Naive B cell (primary cell): Measurements from ENCODE around the gene SP140L. TPM values are rescaled to one million over a fixed set of nuclear protein-coding genes. Genes with fewer than 3 reads are reported as not detected.
A peak's percentile ranks its signal among the peaks of the same experiment; 100 is the strongest.
"Not testable (repeated sequence)": the region's sequence is repeated elsewhere in the genome, so short reads cannot be mapped to it uniquely, and the experiment has no call there.

Experiments used
- ATAC-seq, 2 donors: fragments of 150-1000 bp; cut with Tn5 transposase; 2 replicates each; pipeline ENCODE4 v1.10.0; 2021; ENCODE audit warnings: low read depth in 2 of 2, mild to moderate bottlenecking in 2 of 2, moderate library complexity in 2 of 2
- DNase-seq: peaks from one replicate; pipeline ENCODE4 v3.0.0; 2022
- H3K27ac Mint-ChIP-seq, 6 donors: one replicate each; pipeline ENCODE4 v1.8.0; 2020 to 2022; ENCODE audit warnings: mild to moderate bottlenecking in 6 of 6, mixed read lengths in 6 of 6, moderate library complexity in 5 of 6, inconsistent platforms in 2 of 6
- H3K27me3 Mint-ChIP-seq, 3 donors: one replicate each; pipeline ENCODE4 v1.8.0; 2021 to 2022; ENCODE audit warnings: mixed read lengths in 3 of 3, mild to moderate bottlenecking in 1 of 3
- H3K36me3 Mint-ChIP-seq, 2 donors: one replicate each; pipeline ENCODE4 v1.8.0; 2020 to 2022; ENCODE audit warnings: mixed read lengths in 2 of 2, inconsistent platforms in 1 of 2, mild to moderate bottlenecking in 1 of 2
- H3K4me1 Mint-ChIP-seq, 3 donors: one replicate each; pipeline ENCODE4 v1.8.0; 2020 to 2022; ENCODE audit warnings: mixed read lengths in 3 of 3, inconsistent platforms in 1 of 3, mild to moderate bottlenecking in 1 of 3, moderate library complexity in 1 of 3
- H3K4me3 Mint-ChIP-seq, 8 donors: one replicate each; pipeline ENCODE4 v1.8.0; 2020 to 2022; ENCODE audit warnings: mild to moderate bottlenecking in 8 of 8, mixed read lengths in 8 of 8, moderate library complexity in 8 of 8, inconsistent platforms in 2 of 8
- H3K9me3 Mint-ChIP-seq, 7 donors: one replicate each; pipeline ENCODE4 v1.8.0; 2020 to 2022; ENCODE audit warnings: mixed read lengths in 7 of 7, mild to moderate bottlenecking in 5 of 7, inconsistent platforms in 2 of 7, moderate library complexity in 1 of 7
- polyA plus RNA-seq, 6 donors: library from polyadenylated mRNA; unstranded; fragments of 300-500 nt; fragmentation: Illumina TruSeq; gene quantifications; one replicate each; pipeline ENCODE4 v1.2.3, GENCODE V29; 2021; ENCODE audit warnings: low read depth in 6 of 6

The SP140L gene
- polyA plus RNA-seq = 10 to 100 TPM; 48.5 to 82.4 (median 54.0) TPM

- H3K36me3 Mint-ChIP-seq = peaks cover 24% of the 10 kb centered on the region in 2 donors
These were observed at the start of gene SP140L for GRCh38 chr2:230326453-230327417. Gene SP140L (plus strand): TSS chr2:230327193. CDS start chr2:230327270, 77 bp downstream.

GRCh38 chr2:230282936-230283335, 44.1 kb upstream of the SP140L start:
- peak overlapping the region in 2 of 6 donors; percentile 41 to 53 for H3K27ac Mint-ChIP-seq

More at GRCh38 chr2:230326453-230327417, at the start of gene SP140L:
- peak within 1 kb of the TSS; percentile 97 to 100 (median 99) for H3K27ac Mint-ChIP-seq
- peaks cover 0 to 3% (median 0%) of the 10 kb centered on the region in 7 donors for H3K9me3 Mint-ChIP-seq
- H3K4me3 Mint-ChIP-seq = peak within 1 kb of the TSS; percentile 89 to 98 (median 96)
- H3K27me3 Mint-ChIP-seq = no peaks in the 10 kb centered on the region
- DNase-seq (peak; percentile 71), ATAC-seq (peak; percentile 90 to 92)
- H3K4me1 Mint-ChIP-seq = peaks cover 75 to 89% (median 86%) of the 10 kb centered on the region in 3 donors

GRCh38 chr2:230286048-230286447, 40.9 kb upstream of the SP140L start:
- no peak for DNase-seq
- no peak overlapping the region for H3K4me3 Mint-ChIP-seq
- H3K27ac Mint-ChIP-seq = peak overlapping the region in 1 of 6 donors; percentile 85
- peaks cover 38 to 47% of the 10 kb centered on the region in 2 donors for H3K36me3 Mint-ChIP-seq
- peaks cover 0 to 2% (median 0%) of the 10 kb centered on the region in 3 donors for H3K4me1 Mint-ChIP-seq
- H3K27me3 Mint-ChIP-seq = no peaks in the 10 kb centered on the region
- peaks cover 0 to 7% (median 4%) of the 10 kb centered on the region in 7 donors for H3K9me3 Mint-ChIP-seq
- no peak for ATAC-seq

More at GRCh38 chr2:230282936-230283335, 44.1 kb upstream of the SP140L start:
- Mint-ChIP-seq H3K4me1 (peaks cover 0 to 4% (median 0%) of the 10 kb centered on the region in 3 donors), H3K4me3 (no peak overlapping the region), H3K27me3 (no peaks in the 10 kb centered on the region), H3K9me3 (peaks cover 0 to under 1% (median 0%) of the 10 kb centered on the region in 7 donors), H3K36me3 (peaks cover 38% of the 10 kb centered on the region in 2 donors)
- DNase-seq = no peak
- no peak for ATAC-seq

GRCh38 chr2:230289311-230289710, 37.7 kb upstream of the SP140L start:
- Mint-ChIP-seq H3K27ac (peak overlapping the region in 2 of 6 donors; percentile 48 to 82), H3K36me3 (peaks cover 42 to 69% of the 10 kb centered on the region in 2 donors)
- not testable (repeated sequence) for H3K27me3 Mint-ChIP-seq, DNase-seq, H3K4me3 Mint-ChIP-seq, ATAC-seq, H3K9me3 Mint-ChIP-seq, H3K4me1 Mint-ChIP-seq

- Mint-ChIP-seq H3K4me1 (peaks cover 0 to 14% (median 8%) of the 10 kb centered on the region in 3 donors), H3K36me3 (peaks cover 70 to 83% of the 10 kb centered on the region in 2 donors), H3K4me3 (peak overlapping the region in 1 of 8 donors; percentile 84), H3K9me3 (peaks cover 0 to 12% (median 8%) of the 10 kb centered on the region in 7 donors), H3K27me3 (no peaks in the 10 kb centered on the region), H3K27ac (no peak overlapping the region)
- ATAC-seq (no peak), DNase-seq (no peak)
These were observed 31.8 kb upstream of the SP140L start for GRCh38 chr2:230295192-230295591.

GRCh38 chr2:230296917-230297316, 30.1 kb upstream of the SP140L start:
- Mint-ChIP-seq H3K4me3 (no peak overlapping the region), H3K27me3 (no peaks in the 10 kb centered on the region), H3K4me1 (peaks cover 2 to 15% (median 14%) of the 10 kb centered on the region in 3 donors), H3K36me3 (peaks cover 81 to 86% of the 10 kb centered on the region in 2 donors), H3K27ac (peak overlapping the region in 1 of 6 donors; percentile 65), H3K9me3 (peaks cover 0 to 16% (median 8%) of the 10 kb centered on the region in 7 donors)
- ATAC-seq = no peak
- DNase-seq = no peak

GRCh38 chr2:230299618-230300017, 27.4 kb upstream of the SP140L start:
- ATAC-seq = no peak
- H3K4me3 Mint-ChIP-seq = no peak overlapping the region
- H3K27me3 Mint-ChIP-seq = no peaks in the 10 kb centered on the region
- peak overlapping the region in 4 of 6 donors; percentile 33 to 83 (median 72) for H3K27ac Mint-ChIP-seq
- H3K36me3 Mint-ChIP-seq = peaks cover 61 to 73% of the 10 kb centered on the region in 2 donors
- H3K4me1 Mint-ChIP-seq = peaks cover 5 to 18% (median 15%) of the 10 kb centered on the region in 3 donors
- H3K9me3 Mint-ChIP-seq = peaks cover 0 to 16% (median 12%) of the 10 kb centered on the region in 7 donors
- DNase-seq = no peak

GRCh38 chr2:230305416-230306275, 21.3 kb upstream of the SP140L start:
- peak overlapping the region in 2 of 6 donors; percentile 29 to 66 for H3K27ac Mint-ChIP-seq
- no peak overlapping the region for H3K4me3 Mint-ChIP-seq
- peaks cover 21 to 30% of the 10 kb centered on the region in 2 donors for H3K36me3 Mint-ChIP-seq
- peaks cover 0 to 8% (median 3%) of the 10 kb centered on the region in 7 donors for H3K9me3 Mint-ChIP-seq
- H3K4me1 Mint-ChIP-seq = peaks cover 12 to 26% (median 17%) of the 10 kb centered on the region in 3 donors
- DNase-seq = no peak
- H3K27me3 Mint-ChIP-seq = no peaks in the 10 kb centered on the region
- no peak for ATAC-seq

GRCh38 chr2:230306474-230306873, 20.5 kb upstream of the SP140L start:
- ATAC-seq (no peak), DNase-seq (no peak)
- Mint-ChIP-seq H3K27ac (peak overlapping the region in 2 of 6 donors; percentile 63 to 73), H3K36me3 (peaks cover 18 to 24% of the 10 kb centered on the region in 2 donors), H3K4me3 (no peak overlapping the region), H3K27me3 (no peaks in the 10 kb centered on the region), H3K9me3 (peaks cover 0 to 8% (median 3%) of the 10 kb centered on the region in 7 donors), H3K4me1 (peaks cover 11 to 26% (median 16%) of the 10 kb centered on the region in 3 donors)

GRCh38 chr2:230307485-230307884, 19.5 kb upstream of the SP140L start:
- H3K36me3 Mint-ChIP-seq = peaks cover 18 to 26% of the 10 kb centered on the region in 2 donors
- H3K27ac Mint-ChIP-seq = peak overlapping the region in 2 of 6 donors; percentile 62 to 73
- no peaks in the 10 kb centered on the region for H3K27me3 Mint-ChIP-seq
- peaks cover 13 to 26% (median 14%) of the 10 kb centered on the region in 3 donors for H3K4me1 Mint-ChIP-seq
- ATAC-seq = no peak
- H3K9me3 Mint-ChIP-seq = peaks cover 0 to 6% (median 3%) of the 10 kb centered on the region in 7 donors
- no peak overlapping the region for H3K4me3 Mint-ChIP-seq
- DNase-seq = no peak

- peak overlapping the region; percentile 42 to 90 (median 68) for H3K27ac Mint-ChIP-seq
- H3K36me3 Mint-ChIP-seq = peaks cover 27 to 28% of the 10 kb centered on the region in 2 donors
- H3K4me1 Mint-ChIP-seq = peaks cover 7 to 16% (median 9%) of the 10 kb centered on the region in 3 donors
- no peak for ATAC-seq
- DNase-seq = no peak
- peaks cover 0 to 4% (median 0%) of the 10 kb centered on the region in 7 donors for H3K9me3 Mint-ChIP-seq
- no peaks in the 10 kb centered on the region for H3K27me3 Mint-ChIP-seq
- no peak overlapping the region for H3K4me3 Mint-ChIP-seq
These were observed 18.5 kb upstream of the SP140L start for GRCh38 chr2:230308402-230309000.

- not testable (repeated sequence) for H3K4me3 Mint-ChIP-seq, H3K9me3 Mint-ChIP-seq, DNase-seq, H3K27me3 Mint-ChIP-seq
- H3K27ac Mint-ChIP-seq = peak overlapping the region in 1 of 6 donors; percentile 33
- peak in 1 of 2 donors; percentile 30 for ATAC-seq
- H3K4me1 Mint-ChIP-seq = peaks cover 13 to 26% (median 15%) of the 10 kb centered on the region in 3 donors
- peaks cover 32 to 42% of the 10 kb centered on the region in 2 donors for H3K36me3 Mint-ChIP-seq
These were observed 16.2 kb upstream of the SP140L start for GRCh38 chr2:230310792-230311191.
